ENCODE measurements around the gene DDX46. TPM values are rescaled to one million over a fixed set of nuclear protein-coding genes. Genes with fewer than 3 reads are reported as not detected.

The DDX46 gene
- total and polyA plus RNA-seq, 2 of the 8 experiments (the other 6 are each of a cell fraction or from before 2014, with no cell fraction given), result 22.6 to 110 TPM

DNA sequence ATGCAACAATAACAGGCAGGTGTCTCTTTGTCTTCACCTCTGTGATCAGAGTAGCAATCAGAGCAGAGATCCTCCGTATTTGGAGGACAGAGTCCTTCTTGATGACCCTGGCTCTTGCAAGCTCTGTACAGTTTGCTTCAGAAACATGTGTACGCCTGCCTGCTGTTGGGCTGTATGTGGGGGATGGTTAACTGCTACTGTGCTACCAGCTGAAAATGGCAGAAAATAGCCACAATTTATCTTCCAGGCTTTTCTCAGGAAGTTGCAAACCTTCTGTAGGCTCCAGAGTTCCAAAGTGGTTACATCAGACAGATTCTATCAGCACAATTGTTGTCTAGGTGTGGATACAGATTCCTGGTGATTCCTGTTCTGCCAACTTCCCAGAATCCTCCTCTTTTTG, 35.5 kb downstream of the DDX46 start:
- Histone ChIP-seq H4K20me1 (replicated peaks in 1 of 2; ENCODE audit: control insufficient read depth in 1 of 2, insufficient read depth in 2 of 2, low read length in 2 of 2) (peaks cover 0 to 7% of the 10 kb centered on the region in 2 experiments), H3K4me3 (ENCODE audit: extremely low read depth in 1 of 4, insufficient read depth in 2 of 4, low read depth in 3 of 4, low read length in 4 of 4) (no peak overlapping the region), H3K9ac (replicated peaks in 1 of 4; ENCODE audit: extremely low read depth in 1 of 4, low read depth in 3 of 4, low read length in 3 of 4) (no peak overlapping the region), H4K5ac (ENCODE audit: insufficient read length, low read depth, low read length) (no peak overlapping the region), H3K56ac (replicated peaks; ENCODE audit: insufficient read length, low read depth, low read length) (no peak overlapping the region), H2AFZ (ENCODE audit: low read length) (no peak overlapping the region), H4K91ac (replicated peaks; ENCODE audit: insufficient read length, low read length) (no peak overlapping the region), H3K14ac (ENCODE audit: insufficient read length) (no peak overlapping the region), H3K79me1 (ENCODE audit: low read depth, low read length) (no peaks in the 10 kb centered on the region; the same call in 1 of the 2 replicates), H3K23ac (ENCODE audit: insufficient read length) (no peak overlapping the region), H3K9me3 (ENCODE audit: insufficient read depth in 2 of 2, low read depth in 1 of 2, low read length in 1 of 2) (no peaks in the 10 kb centered on the region), H2BK12ac (ENCODE audit: low read depth, low read length) (no peak overlapping the region), H3K27ac (ENCODE audit: low read depth, low read length) (no peak overlapping the region), H2BK20ac (ENCODE audit: low read length) (no peak overlapping the region), H3K4ac (replicated peaks; ENCODE audit: insufficient read length, low read depth, low read length) (no peak overlapping the region), H3K79me2 (ENCODE audit: control insufficient read depth in 1 of 2, insufficient read depth in 2 of 2, low read length in 2 of 2) (no peaks in the 10 kb centered on the region; a peak in 1 of 4 replicates), H2BK15ac (ENCODE audit: low read length) (no peak overlapping the region), H3K27me3 (replicated peaks in 1 of 4; ENCODE audit: control insufficient read depth in 3 of 4, extremely low read depth in 1 of 4, insufficient read depth in 3 of 4, low read length in 3 of 4) (no peaks in the 10 kb centered on the region), H3K4me2 (ENCODE audit: insufficient read depth in 1 of 2, low read depth in 2 of 2, low read length in 2 of 2) (no peak overlapping the region), H3K23me2 (ENCODE audit: low read depth, low read length) (no peaks in the 10 kb centered on the region), H4K8ac (ENCODE audit: extremely low read depth, insufficient read depth, low read length) (no peak overlapping the region), H3K36me3 (ENCODE audit: control insufficient read depth in 2 of 4, insufficient read depth in 4 of 4, low read length in 3 of 4) (peaks cover 20 to 82% (median 73%) of the 10 kb centered on the region in 4 experiments), H3K4me1 (replicated peaks in 1 of 4; ENCODE audit: control insufficient read depth in 3 of 4, insufficient read depth in 4 of 4, low read length in 3 of 4) (no peaks in the 10 kb centered on the region), H2AK5ac (ENCODE audit: low read depth, low read length) (no peak overlapping the region), H3K18ac (ENCODE audit: extremely low read depth, low read length) (no peak overlapping the region), H2BK120ac (replicated peaks; ENCODE audit: low read depth, low read length) (no peak overlapping the region), H2BK5ac (ENCODE audit: low read depth, low read length) (no peak overlapping the region)
- ChIA-PET POLR2A (ENCODE audit: partially characterized antibody) (no interaction called here), CTCF (ENCODE audit: partially characterized antibody) (no interaction called here)
- DNase-seq (ENCODE audit: low read depth in 1 of 2, low spot score in 2 of 2), result no peak
- WGBS, 2 experiments (ENCODE audit: extremely low coverage in 1 of 2, insufficient coverage in 1 of 2, insufficient read length in 1 of 2, insufficient replicate concordance in 2 of 2, low coverage in 1 of 2, low lambda C conversion rate in 2 of 2, missing lambda C conversion rate in 1 of 2), result 95% methylated on average over 2 of the region's 2 CpGs; no CpG with 5 or more reads in 1 of the 2 experiments
- no peak for FAIRE-seq
- TF ChIP-seq TEAD4 (IDR thresholded peaks at IDR 0.05; ENCODE audit: low read depth, low read length), result no peak
- TF ChIP-seq, protein P1, sequence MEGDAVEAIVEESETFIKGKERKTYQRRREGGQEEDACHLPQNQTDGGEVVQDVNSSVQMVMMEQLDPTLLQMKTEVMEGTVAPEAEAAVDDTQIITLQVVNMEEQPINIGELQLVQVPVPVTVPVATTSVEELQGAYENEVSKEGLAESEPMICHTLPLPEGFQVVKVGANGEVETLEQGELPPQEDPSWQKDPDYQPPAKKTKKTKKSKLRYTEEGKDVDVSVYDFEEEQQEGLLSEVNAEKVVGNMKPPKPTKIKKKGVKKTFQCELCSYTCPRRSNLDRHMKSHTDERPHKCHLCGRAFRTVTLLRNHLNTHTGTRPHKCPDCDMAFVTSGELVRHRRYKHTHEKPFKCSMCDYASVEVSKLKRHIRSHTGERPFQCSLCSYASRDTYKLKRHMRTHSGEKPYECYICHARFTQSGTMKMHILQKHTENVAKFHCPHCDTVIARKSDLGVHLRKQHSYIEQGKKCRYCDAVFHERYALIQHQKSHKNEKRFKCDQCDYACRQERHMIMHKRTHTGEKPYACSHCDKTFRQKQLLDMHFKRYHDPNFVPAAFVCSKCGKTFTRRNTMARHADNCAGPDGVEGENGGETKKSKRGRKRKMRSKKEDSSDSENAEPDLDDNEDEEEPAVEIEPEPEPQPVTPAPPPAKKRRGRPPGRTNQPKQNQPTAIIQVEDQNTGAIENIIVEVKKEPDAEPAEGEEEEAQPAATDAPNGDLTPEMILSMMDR (IDR thresholded peaks at IDR 0.05; ENCODE audit: control extremely low read depth in 1 of 3, insufficient read depth in 1 of 3, low read depth in 1 of 3, low read length in 3 of 3), result no peak
- no peak for TF ChIP-seq HDAC2 (IDR thresholded peaks at IDR 0.05; ENCODE audit: borderline replicate concordance in 1 of 2, low read depth in 2 of 2, low read length in 2 of 2)
- no peak for TF ChIP-seq SAP30 (IDR thresholded peaks at IDR 0.05; ENCODE audit: insufficient read depth, insufficient replicate concordance, low read length)
